DND-41 (cell line): ENCODE data around the gene TSKS.

Experiments used
- ATAC-seq: fragments of 200-7000 bp; cut with Tn5 transposase; 3 replicates; pipeline ENCODE4 v1.9.1; 2021; ENCODE audit warnings: low read depth; ENCODE audit not compliant: insufficient read depth
- DNase-seq: peaks from one replicate; pipeline ENCODE4 v3.0.0-alpha.2; 2020
- H2AFZ ChIP-seq: 2 replicates; pipeline ENCODE4 v1.6.0; 2012; ENCODE audit warnings: low read depth, low read length
- H3K27ac ChIP-seq: 2 replicates; pipeline ENCODE4 v1.5.1; 2012; ENCODE audit warnings: low read length, inconsistent platforms
- H3K27me3 ChIP-seq: fragments of 200-600 bp; sonication (generic); 2 replicates; pipeline ENCODE4 v1.6.0; 2012; ENCODE audit warnings: low read length, mild to moderate bottlenecking, inconsistent platforms; ENCODE audit not compliant: insufficient read depth, poor library complexity
- H3K36me3 ChIP-seq: 2 replicates; pipeline ENCODE4 v1.5.1; 2012; ENCODE audit warnings: low read length, inconsistent platforms; ENCODE audit not compliant: insufficient read depth
- H3K4me1 ChIP-seq: 2 replicates; pipeline ENCODE4 v1.5.1; 2012; ENCODE audit warnings: mild to moderate bottlenecking, low read length; ENCODE audit not compliant: insufficient read depth
- H3K4me2 ChIP-seq: 2 replicates; pipeline ENCODE4 v1.6.0; 2012; ENCODE audit warnings: mild to moderate bottlenecking, moderate library complexity, low read length, inconsistent platforms; ENCODE audit not compliant: insufficient read depth
- H3K4me3 ChIP-seq, 2 experiments: fragments of 200-600 bp in 1 of 2; shearing (Covaris generic) in 1 of 2; 2 replicates each; pipeline ENCODE4 v1.5.1; 2012 to 2016; ENCODE audit warnings: inconsistent platforms in 2 of 2, low read length in 2 of 2, mild to moderate bottlenecking in 2 of 2, low read depth in 1 of 2, moderate library complexity in 1 of 2
- H3K79me2 ChIP-seq: 2 replicates; pipeline ENCODE4 v1.6.0; 2012; ENCODE audit warnings: low read length, inconsistent platforms; ENCODE audit not compliant: insufficient read depth
- H3K9ac ChIP-seq: 2 replicates; pipeline ENCODE4 v1.6.0; 2012; ENCODE audit warnings: low read depth, mild to moderate bottlenecking, inconsistent platforms, low read length, moderate library complexity
- H3K9me3 ChIP-seq: 2 replicates; pipeline ENCODE4 v1.5.1; 2012; ENCODE audit warnings: low read length, moderate library complexity, mild to moderate bottlenecking, inconsistent platforms; ENCODE audit not compliant: insufficient read depth, severe bottlenecking
- H4K20me1 ChIP-seq: 2 replicates; pipeline ENCODE4 v1.6.0; 2012; ENCODE audit warnings: low read length; ENCODE audit not compliant: insufficient read depth
- EZH2 ChIP-seq: IDR thresholded peaks from 3 replicates; pipeline ENCODE4 v1.6.1; 2012; ENCODE audit warnings: borderline replicate concordance, low read depth, mild to moderate bottlenecking, moderate library complexity, low read length, inconsistent platforms; ENCODE audit not compliant: severe bottlenecking
- TF ChIP-seq, protein P1 (sequence below): IDR thresholded peaks from 2 replicates; pipeline ENCODE4 v1.5.1; 2012; ENCODE audit warnings: borderline replicate concordance, low read length, moderate library complexity, mild to moderate bottlenecking; ENCODE audit not compliant: poor library complexity, severe bottlenecking; ENCODE audit errors: extremely low read depth

TSKS gene

DNA sequence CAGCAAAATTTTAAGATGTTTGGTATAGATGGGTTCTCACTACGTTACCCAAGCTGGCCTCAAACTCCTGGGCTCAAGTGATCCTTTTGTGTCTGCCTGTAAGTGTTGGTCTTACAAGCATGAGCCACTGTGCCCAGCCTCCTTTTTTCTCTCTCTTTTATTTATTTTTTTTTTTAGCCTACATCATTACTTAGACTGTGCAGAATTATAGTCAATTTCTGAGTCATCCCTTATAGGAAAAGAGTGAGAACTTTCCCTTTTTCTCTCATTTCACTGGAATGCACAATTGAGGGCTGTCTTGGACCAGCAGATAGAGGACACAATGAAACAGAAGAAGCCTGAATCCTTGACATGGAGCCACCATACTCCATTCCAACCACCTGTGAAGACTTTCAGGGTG lies 13.3 kb downstream of the TSKS start:
- DNase-seq (no peak), ATAC-seq (no peak)
- H4K20me1 ChIP-seq, result no peaks in the 10 kb centered on the region
- no peak overlapping the region for H3K4me3 ChIP-seq
- no peaks in the 10 kb centered on the region for H3K36me3 ChIP-seq
- no peaks in the 10 kb centered on the region for H3K9me3 ChIP-seq
- no peak overlapping the region for H3K9ac ChIP-seq
- no peak overlapping the region for H3K4me2 ChIP-seq
- H3K27me3 ChIP-seq, result no peaks in the 10 kb centered on the region
- TF ChIP-seq, protein P1, sequence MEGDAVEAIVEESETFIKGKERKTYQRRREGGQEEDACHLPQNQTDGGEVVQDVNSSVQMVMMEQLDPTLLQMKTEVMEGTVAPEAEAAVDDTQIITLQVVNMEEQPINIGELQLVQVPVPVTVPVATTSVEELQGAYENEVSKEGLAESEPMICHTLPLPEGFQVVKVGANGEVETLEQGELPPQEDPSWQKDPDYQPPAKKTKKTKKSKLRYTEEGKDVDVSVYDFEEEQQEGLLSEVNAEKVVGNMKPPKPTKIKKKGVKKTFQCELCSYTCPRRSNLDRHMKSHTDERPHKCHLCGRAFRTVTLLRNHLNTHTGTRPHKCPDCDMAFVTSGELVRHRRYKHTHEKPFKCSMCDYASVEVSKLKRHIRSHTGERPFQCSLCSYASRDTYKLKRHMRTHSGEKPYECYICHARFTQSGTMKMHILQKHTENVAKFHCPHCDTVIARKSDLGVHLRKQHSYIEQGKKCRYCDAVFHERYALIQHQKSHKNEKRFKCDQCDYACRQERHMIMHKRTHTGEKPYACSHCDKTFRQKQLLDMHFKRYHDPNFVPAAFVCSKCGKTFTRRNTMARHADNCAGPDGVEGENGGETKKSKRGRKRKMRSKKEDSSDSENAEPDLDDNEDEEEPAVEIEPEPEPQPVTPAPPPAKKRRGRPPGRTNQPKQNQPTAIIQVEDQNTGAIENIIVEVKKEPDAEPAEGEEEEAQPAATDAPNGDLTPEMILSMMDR, result no peak
- no peak for TF ChIP-seq EZH2
- H2AFZ ChIP-seq, result no peak overlapping the region
- no peak overlapping the region for H3K27ac ChIP-seq
- H3K79me2 ChIP-seq, result no peaks in the 10 kb centered on the region
- H3K4me1 ChIP-seq, result no peaks in the 10 kb centered on the region

DNA sequence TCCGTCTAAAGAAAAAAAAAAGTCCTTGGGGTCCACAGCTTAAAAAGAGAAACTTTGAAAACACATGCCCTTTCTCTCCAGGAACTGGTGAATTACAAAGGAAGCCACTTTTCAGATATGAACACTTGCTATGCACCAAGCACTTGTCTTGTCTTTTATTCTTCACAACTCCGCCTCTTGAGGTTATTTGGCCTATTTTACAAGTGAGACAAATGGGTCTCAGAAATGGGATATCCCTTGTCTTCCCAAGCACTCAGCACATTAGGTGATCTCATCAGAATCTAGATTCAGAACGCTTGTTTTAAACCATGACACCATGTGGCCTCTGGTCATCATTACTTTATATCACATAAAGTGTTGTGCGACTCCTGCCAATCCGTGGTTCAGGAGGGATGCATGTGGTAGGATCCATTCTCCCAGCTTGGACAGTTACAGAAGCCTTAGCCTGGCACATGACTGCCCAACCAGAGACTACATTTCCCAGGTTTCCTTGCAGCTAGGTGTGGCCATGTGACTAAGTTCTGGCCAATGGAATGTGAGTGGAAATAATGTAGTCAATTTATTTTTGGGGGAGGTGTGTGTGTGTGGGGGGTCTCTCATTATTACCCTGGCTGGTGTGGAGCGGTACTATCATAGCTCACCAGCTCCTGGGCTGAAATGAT lies 13.9 kb downstream of the TSKS start:
- ATAC-seq (no peak), DNase-seq (no peak)
- H3K9ac ChIP-seq, result no peak overlapping the region
- no peaks in the 10 kb centered on the region for H3K4me1 ChIP-seq
- no peak overlapping the region for H3K27ac ChIP-seq
- H4K20me1 ChIP-seq, result no peaks in the 10 kb centered on the region
- H3K79me2 ChIP-seq, result no peaks in the 10 kb centered on the region
- H2AFZ ChIP-seq, result no peak overlapping the region
- no peaks in the 10 kb centered on the region for H3K36me3 ChIP-seq
- TF ChIP-seq EZH2, result no peak
- TF ChIP-seq, protein P1, result no peak
- no peak overlapping the region for H3K4me3 ChIP-seq
- H3K9me3 ChIP-seq, result no peaks in the 10 kb centered on the region
- no peaks in the 10 kb centered on the region for H3K27me3 ChIP-seq
- H3K4me2 ChIP-seq, result no peak overlapping the region

DNA sequence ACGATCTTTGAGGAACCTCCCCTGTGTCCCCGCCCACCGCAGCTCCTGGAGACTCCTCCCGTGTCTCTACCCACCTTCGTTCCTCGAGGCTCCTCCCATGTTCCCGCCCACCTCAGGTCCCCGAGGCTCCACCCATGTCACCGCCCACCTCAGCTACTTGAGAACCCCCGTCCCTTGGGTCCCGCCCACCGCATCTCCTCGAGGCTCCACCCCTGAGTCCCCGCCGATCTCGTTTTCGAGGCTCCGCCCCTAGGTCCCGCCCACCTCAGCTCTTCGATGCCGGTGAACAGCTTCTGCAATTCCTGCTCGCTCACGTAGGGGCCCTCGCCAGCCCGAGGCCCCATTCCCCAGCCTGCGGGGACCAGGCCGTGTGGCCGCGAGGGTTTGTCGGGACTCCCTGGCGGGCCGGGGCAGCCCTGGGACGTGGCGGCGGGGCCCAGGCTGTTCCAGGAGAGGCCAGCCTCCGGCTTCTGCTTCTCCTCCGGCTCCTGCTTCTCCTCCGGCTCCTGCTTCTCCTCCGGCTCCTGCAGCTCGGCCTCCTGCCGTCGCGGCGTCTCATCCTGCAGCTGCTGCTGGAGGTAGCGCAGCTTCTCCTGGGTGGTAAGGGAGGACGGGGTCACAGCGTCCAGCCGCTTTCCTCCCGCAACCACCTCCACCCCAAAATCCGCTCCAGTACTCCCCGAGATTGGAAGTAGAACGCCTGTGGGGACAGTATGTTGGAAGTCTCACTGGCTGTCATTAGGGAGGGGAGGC lies 16.7 kb downstream of the TSKS start:
- Histone ChIP-seq H3K9ac (no peak overlapping the region), H3K4me1 (no peaks in the 10 kb centered on the region), H3K27me3 (no peaks in the 10 kb centered on the region), H3K36me3 (no peaks in the 10 kb centered on the region), H3K9me3 (no peaks in the 10 kb centered on the region), H4K20me1 (no peaks in the 10 kb centered on the region), H2AFZ (no peak overlapping the region), H3K4me2 (no peak overlapping the region), H3K27ac (no peak overlapping the region), H3K4me3 (no peak overlapping the region), H3K79me2 (no peaks in the 10 kb centered on the region)
- TF ChIP-seq, protein P1, result no peak
- TF ChIP-seq EZH2, result no peak
- ATAC-seq (no peak), DNase-seq (peak; percentile 30)
